Activated CD8-positive, alpha-beta T cell treated with anti-CD3 and anti-CD28 coated beads, Interleukin-2, amount 10 ng/mL, durations not matched to agents 7 days and 5 days (primary cell): ENCODE results near the gene DNM2. TPM values are rescaled to one million over a fixed set of nuclear protein-coding genes. Genes with fewer than 3 reads are reported as not detected.
A peak's percentile ranks its signal among the peaks of the same experiment; 100 is the strongest.

Experiments used
- ATAC-seq: fragments of 150-1000 bp; cut with Tn5 transposase; one replicate; pipeline ENCODE4 v1.10.0; 2021; ENCODE audit warnings: moderate library complexity
- CTCF ChIA-PET: fragments of 350-600 bp; sonication (Branson Sonifier 250); formaldehyde crosslinking; loops from one replicate; lab custom pipeline; 2021; ENCODE audit warnings: antibody characterized with exemption; lab: Charles Lee
- POLR2A ChIA-PET: fragments of 350-600 bp; sonication (Branson Sonifier 250); formaldehyde crosslinking; loops from one replicate; lab custom pipeline; 2021; ENCODE audit warnings: antibody characterized with exemption; lab: Charles Lee
- DNase-seq: peaks from one replicate; pipeline ENCODE4 v3.0.0-alpha.2; 2020
- H3K27ac Mint-ChIP-seq: one replicate; pipeline ENCODE4 v1.8.0; 2021; ENCODE audit warnings: mild to moderate bottlenecking, mixed read lengths
- H3K27me3 Mint-ChIP-seq: one replicate; pipeline ENCODE4 v1.8.0; 2021; ENCODE audit warnings: low read depth, mixed read lengths
- H3K36me3 Mint-ChIP-seq: one replicate; pipeline ENCODE4 v1.8.0; 2021; ENCODE audit warnings: low read depth, mixed read lengths
- H3K4me1 Mint-ChIP-seq: one replicate; pipeline ENCODE4 v1.8.0; 2021; ENCODE audit warnings: low read depth, mixed read lengths
- H3K4me3 Mint-ChIP-seq: one replicate; pipeline ENCODE4 v1.8.0; 2021; ENCODE audit warnings: mild to moderate bottlenecking, mixed read lengths
- H3K9me3 Mint-ChIP-seq: one replicate; pipeline ENCODE4 v1.8.0; 2022; ENCODE audit warnings: mixed read lengths; ENCODE audit not compliant: insufficient read depth
- total RNA-seq, 2 experiments: library from RNA; stranded (reverse); gene quantifications; one replicate each; pipeline ENCODE4 v1.2.3, GENCODE V29; 2021

DNM2 gene
- total RNA-seq, 2 experiments from 2014 or later, result 239 to 240 TPM

DNA sequence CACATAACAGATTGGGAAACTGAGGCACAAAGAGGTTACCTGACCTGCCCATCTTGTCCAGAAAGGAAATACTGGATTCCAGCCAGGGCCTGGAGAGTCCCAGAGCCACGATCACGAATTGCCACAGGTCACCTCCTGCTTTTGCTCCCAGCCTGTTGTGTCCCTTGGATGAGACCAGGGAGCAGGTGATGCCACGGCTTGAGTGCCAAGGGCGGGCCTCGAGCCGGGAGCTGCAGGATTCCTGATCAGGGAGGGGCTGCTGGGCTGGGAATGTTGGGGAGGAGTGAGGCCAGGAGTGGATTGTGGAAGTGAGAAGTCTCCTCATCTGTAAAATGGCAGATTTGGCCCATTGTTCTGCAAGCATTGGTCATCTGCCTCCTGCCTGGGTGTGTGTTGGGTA is 29.4 kb downstream of the DNM2 start:
- DNase-seq (no peak), ATAC-seq (no peak)
- H3K27ac Mint-ChIP-seq, result peak overlapping the region; percentile 2
- H3K4me1 Mint-ChIP-seq, result peaks cover 67% of the 10 kb centered on the region
- ChIA-PET CTCF (interaction anchor here (1.6 kb wide), 2 partner anchors 30 to 117 kb away, joined by 3 to 6 read pairs; partner anchors contain the start of gene DNM2), POLR2A (interaction anchor here (0.6 kb wide), 1 partner anchor 152 kb away, joined by 3 read pairs; no protein-coding TSS in a partner anchor)
- no peak overlapping the region for H3K4me3 Mint-ChIP-seq
- H3K27me3 Mint-ChIP-seq, result no peaks in the 10 kb centered on the region
- no peaks in the 10 kb centered on the region for H3K9me3 Mint-ChIP-seq
- peaks cover 13% of the 10 kb centered on the region for H3K36me3 Mint-ChIP-seq

DNA sequence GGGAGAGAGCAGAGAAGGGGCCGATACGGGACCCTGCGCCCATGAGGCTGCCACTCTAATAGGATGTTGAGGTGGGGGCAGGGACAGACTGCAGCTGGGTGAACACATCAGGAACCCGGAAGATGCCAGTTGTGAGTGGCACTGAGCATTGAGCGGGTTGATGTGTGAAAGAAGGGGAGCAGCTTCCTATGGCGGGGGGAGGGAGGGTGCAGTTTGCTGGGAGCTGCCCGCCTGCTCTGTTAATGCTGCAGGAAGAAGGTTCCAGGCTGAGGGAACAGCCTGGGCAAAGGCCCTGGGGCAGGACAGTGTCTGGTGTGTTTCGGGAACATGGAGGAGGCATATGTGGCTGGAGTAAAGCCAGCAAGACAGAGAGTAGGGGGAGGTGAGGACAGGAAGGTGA is 29.8 kb downstream of the DNM2 start:
- peaks cover 65% of the 10 kb centered on the region for H3K4me1 Mint-ChIP-seq
- CTCF ChIA-PET, result interaction anchor here (1.6 kb wide), 1 partner anchor 30 kb away, joined by 3 read pairs; the partner anchor contains the start of gene DNM2
- no peak for ATAC-seq
- H3K4me3 Mint-ChIP-seq, result no peak overlapping the region
- POLR2A ChIA-PET, result no interaction called here
- no peak for DNase-seq
- H3K27me3 Mint-ChIP-seq, result no peaks in the 10 kb centered on the region
- peak overlapping the region; percentile 76 for H3K27ac Mint-ChIP-seq
- no peaks in the 10 kb centered on the region for H3K9me3 Mint-ChIP-seq
- peaks cover 9% of the 10 kb centered on the region for H3K36me3 Mint-ChIP-seq

DNA sequence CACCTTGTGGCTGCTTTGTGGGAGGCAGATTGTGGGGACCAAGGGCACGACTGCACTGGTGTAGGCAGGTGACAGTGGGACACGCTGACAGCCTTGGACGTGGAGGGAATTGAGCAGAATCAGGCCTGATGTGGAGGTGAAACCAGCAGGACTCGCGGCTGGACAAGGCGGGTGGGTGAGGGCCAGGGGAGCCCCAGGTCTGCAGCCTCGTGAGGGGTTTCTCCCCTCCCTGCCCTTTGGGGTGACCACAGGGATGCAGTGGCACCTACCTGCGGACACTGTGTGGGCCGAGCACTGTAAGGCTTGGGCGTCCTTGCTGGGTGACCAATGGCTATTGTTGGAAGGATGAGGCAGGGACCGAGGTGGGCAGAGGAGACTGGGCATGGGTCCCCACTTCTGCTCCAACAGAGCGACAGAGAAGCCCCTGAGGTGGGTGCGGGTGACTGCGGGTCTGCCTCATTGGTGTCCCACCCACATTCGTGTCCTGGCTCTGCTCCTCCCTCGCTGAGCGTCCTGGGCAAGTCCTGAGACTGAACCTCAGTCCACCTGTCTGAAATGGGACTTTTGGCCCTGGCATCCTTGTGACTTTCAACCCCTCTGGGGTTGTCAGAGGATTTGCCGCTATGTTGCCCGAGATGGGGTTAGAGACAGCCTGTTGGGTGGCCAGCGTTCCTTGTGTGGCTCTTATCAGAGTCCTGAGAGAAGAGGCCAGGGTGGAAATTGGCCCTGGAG is 30.5 kb downstream of the DNM2 start:
- Mint-ChIP-seq H3K27ac (peak overlapping the region; percentile 76), H3K4me3 (no peak overlapping the region), H3K36me3 (peaks cover 8% of the 10 kb centered on the region), H3K27me3 (no peaks in the 10 kb centered on the region), H3K9me3 (no peaks in the 10 kb centered on the region), H3K4me1 (peaks cover 67% of the 10 kb centered on the region)
- CTCF ChIA-PET, result interaction anchor here (1.6 kb wide), 1 partner anchor 31 kb away, joined by 3 read pairs; the partner anchor contains the start of gene DNM2
- no peak for DNase-seq
- ATAC-seq, result peak; percentile 22
- POLR2A ChIA-PET, result no interaction called here

DNA sequence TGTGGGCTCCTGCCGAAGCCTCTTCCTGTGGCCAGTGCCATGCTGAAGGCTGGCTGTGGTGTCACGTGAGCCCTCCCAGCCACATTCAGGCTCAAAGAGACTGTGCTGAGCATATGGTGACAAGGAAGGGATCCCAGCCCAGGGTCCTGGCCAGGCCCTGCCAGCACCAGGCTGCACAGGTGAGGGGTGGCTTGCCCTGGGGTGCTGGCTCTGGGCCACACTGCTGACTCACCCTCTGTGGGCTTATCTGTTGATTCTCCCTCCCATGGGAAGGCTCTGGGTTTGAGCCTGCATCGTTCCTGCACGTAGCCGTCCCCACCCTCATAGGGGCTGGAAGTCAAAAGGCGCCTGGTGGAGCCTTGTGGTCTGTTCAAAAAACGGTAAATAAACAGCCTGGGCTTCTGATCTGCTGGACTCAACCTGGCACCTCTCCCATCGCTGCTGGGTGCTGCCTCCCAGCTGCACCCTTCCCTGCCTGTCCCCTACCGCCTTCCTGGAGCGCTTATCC is 31.1 kb downstream of the DNM2 start:
- ATAC-seq, result peak; percentile 28
- peaks cover 8% of the 10 kb centered on the region for H3K36me3 Mint-ChIP-seq
- POLR2A ChIA-PET, result no interaction called here
- no peaks in the 10 kb centered on the region for H3K9me3 Mint-ChIP-seq
- CTCF ChIA-PET, result no interaction called here
- peaks cover 70% of the 10 kb centered on the region for H3K4me1 Mint-ChIP-seq
- H3K27ac Mint-ChIP-seq, result peak overlapping the region; percentile 19
- H3K27me3 Mint-ChIP-seq, result no peaks in the 10 kb centered on the region
- DNase-seq, result no peak
- H3K4me3 Mint-ChIP-seq, result no peak overlapping the region

DNA sequence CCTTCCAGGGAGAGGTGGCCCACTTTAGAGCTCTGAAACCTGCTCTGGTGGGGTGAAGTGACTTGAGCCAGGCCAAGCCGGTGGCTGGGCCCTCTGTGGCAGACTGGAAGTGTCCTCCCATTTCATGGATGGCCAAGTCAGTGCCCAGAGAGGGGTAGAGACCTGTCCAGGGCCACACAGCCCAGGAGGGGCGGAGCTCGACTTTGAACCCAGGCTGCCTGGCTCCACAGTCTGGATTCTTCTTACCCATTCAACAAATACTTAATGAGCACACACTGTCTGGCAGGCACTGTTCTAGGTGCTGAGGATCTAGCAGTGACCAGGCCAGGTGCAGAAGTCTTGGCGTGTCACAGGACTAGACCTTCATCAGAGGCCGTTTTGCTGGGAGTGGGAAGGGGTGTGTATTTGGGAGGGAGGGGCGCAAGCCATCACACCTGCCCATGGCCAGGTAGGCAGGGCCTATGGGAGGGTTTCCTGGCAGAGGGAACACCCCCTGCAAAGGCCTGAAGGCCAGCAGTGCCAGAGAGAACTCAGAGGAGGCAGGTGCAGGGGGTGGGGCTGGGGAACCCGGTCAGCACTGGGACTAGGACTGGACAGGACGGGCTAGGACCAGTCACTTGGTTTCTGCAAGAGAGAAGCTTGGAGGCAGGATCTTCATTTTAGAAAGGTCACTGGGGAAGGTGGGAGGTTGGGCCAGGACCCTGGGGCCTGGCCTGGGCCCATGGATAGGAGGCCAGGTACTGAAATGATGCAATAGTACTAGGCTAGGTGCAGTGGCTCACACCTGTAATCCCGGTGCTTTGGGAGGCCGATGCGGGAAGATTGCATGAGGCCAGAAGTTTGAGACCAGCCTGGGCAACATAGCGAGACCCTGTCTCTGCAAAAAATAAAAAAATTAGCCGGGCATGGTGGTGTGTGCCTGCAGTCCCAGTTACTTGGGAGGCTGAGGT is 31.8 kb downstream of the DNM2 start:
- H3K27me3 Mint-ChIP-seq, result no peaks in the 10 kb centered on the region
- H3K36me3 Mint-ChIP-seq, result peaks cover 5% of the 10 kb centered on the region
- ChIA-PET POLR2A (no interaction called here), CTCF (no interaction called here)
- peaks cover 76% of the 10 kb centered on the region for H3K4me1 Mint-ChIP-seq
- ATAC-seq, result no peak
- no peak for DNase-seq
- H3K9me3 Mint-ChIP-seq, result no peaks in the 10 kb centered on the region
- peak overlapping the region; percentile 19 for H3K27ac Mint-ChIP-seq
- H3K4me3 Mint-ChIP-seq, result no peak overlapping the region

DNA sequence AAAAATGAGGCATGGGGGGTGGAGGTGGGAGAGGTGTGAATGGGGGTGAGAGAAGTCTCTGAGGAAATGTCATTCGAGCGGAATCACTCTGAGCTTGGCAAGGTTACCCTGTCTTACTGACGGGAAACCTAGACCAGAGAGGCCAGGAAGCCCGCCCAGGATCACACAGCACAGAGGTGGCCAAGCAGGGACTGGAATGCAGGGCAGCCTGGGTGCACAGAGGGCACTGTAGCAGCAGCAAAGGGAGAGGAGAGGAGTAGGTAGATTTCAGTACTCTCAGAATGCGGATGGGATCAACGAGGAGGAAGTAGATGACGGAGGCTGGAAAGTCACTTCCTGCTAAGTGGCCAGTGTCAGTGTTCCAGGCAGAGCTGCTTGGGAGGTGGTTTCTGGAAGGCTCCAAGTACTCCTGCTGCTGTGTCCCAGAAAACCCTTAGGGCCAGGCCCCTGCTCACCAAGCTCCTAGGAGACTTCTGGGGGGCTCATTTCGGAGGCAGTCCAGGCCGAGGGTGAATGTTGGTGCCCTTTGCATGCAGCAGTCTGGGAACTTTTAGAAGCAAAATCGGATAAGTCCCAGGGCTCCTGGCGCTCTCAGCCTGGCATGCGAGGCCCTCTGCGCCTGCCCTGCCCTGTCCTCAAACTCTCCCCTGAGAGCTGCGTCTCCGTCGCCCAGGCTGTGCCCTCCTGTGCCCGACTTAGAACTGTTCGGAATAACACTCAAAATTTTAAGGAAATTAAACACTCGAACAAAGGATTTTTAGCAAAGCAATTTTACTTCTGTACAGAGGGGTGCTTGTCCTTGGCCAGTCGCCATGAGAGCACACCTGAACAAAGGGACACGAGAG is 33.5 kb downstream of the DNM2 start:
- DNase-seq (no peak), ATAC-seq (no peak)
- no peaks in the 10 kb centered on the region for H3K9me3 Mint-ChIP-seq
- peaks cover 83% of the 10 kb centered on the region for H3K4me1 Mint-ChIP-seq
- H3K27ac Mint-ChIP-seq, result peak overlapping the region; percentile 61
- H3K27me3 Mint-ChIP-seq, result no peaks in the 10 kb centered on the region
- H3K36me3 Mint-ChIP-seq, result peaks cover 17% of the 10 kb centered on the region
- ChIA-PET CTCF (interaction anchor here (1.1 to 1.2 kb wide), 2 partner anchors 9 to 34 kb away, joined by 5 to 6 read pairs; partner anchors contain the start of gene DNM2), POLR2A (interaction anchor here (1.1 kb wide), 1 partner anchor 33 kb away, joined by 3 read pairs; no protein-coding TSS in a partner anchor)
- H3K4me3 Mint-ChIP-seq, result no peak overlapping the region

DNA sequence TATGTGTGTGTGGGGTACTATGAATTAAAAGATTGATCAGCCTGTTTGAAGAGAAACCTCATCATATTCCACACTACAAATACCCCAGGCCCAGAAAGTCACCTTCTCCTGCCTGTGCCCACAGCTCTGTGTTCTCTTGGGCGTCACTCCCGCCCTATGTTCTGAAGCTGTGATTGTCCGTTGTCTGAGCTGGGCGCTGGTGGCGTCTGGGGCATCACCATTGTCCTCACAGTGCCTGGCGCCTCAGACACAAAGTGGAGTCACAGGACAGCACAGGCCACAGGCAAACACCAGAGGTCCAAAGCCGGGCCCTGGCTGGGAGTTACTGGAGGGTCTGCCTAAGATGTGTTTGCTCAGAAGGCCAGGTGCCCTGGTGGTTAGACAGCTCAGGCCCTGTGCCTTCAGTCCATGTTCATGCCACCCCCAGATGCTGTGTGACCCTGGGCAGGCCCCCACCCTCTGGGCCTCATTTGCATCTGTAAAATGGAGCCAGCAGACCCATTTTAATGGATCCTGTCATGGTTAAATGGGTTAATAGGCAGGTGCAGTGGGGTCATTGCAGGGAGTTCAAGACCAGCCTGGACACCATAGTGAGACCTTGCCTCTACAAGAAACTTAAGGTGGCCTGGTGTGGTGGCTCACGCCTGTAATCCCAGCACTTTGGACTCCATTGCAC is 34.5 kb downstream of the DNM2 start:
- ATAC-seq (no peak), DNase-seq (no peak)
- ChIA-PET POLR2A (no interaction called here), CTCF (no interaction called here)
- Mint-ChIP-seq H3K4me1 (peaks cover 88% of the 10 kb centered on the region), H3K27me3 (no peaks in the 10 kb centered on the region), H3K4me3 (no peak overlapping the region), H3K9me3 (no peaks in the 10 kb centered on the region), H3K27ac (peak overlapping the region; percentile 61), H3K36me3 (peaks cover 25% of the 10 kb centered on the region)

DNA sequence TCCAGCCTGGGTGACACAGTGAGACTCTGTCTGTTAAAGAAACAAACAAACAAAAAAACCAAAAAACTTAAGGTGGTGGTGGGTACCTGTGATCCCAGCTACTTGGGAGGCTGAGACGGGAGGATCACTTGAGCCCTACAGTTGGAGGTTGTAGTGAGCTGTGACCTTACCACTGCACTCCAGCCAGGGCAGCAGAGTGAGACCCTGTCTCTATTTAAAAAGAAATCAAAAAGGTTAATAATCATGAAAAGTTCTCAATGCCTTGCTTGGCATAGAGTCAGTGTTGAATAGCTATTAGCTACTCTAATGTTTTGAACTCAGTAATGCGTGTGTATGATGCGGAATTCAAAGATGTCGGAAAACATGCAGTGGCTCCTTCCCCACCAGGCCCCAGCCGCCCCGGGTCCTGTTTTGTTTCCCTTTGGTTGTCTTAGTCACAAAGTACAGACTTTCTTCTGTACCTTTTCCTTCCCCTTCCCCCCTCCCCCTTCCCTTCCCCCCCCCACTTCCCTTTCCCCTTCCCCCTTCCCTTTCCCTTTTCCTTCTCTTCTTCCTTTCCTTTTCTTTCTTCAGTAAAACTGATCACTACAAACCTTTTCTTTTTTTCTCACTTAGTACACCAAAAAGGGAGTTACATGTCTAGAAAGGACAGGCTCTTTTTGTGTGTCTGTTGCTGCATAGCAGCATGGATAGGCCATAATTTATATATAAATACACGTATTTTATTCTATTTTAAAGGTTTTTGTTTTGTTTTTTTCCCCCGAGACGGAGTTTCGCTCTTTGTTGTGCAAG is 35.2 kb downstream of the DNM2 start:
- Mint-ChIP-seq H3K27ac (no peak overlapping the region), H3K36me3 (peaks cover 29% of the 10 kb centered on the region), H3K4me1 (peaks cover 86% of the 10 kb centered on the region), H3K9me3 (no peaks in the 10 kb centered on the region), H3K27me3 (no peaks in the 10 kb centered on the region), H3K4me3 (no peak overlapping the region)
- ChIA-PET POLR2A (no interaction called here), CTCF (interaction anchor here (0.7 to 1.9 kb wide), 2 partner anchors 35 to 1958 kb away, joined by 3 to 4 read pairs; partner anchors contain the start of gene DNM2)
- DNase-seq (no peak), ATAC-seq (no peak)

DNA sequence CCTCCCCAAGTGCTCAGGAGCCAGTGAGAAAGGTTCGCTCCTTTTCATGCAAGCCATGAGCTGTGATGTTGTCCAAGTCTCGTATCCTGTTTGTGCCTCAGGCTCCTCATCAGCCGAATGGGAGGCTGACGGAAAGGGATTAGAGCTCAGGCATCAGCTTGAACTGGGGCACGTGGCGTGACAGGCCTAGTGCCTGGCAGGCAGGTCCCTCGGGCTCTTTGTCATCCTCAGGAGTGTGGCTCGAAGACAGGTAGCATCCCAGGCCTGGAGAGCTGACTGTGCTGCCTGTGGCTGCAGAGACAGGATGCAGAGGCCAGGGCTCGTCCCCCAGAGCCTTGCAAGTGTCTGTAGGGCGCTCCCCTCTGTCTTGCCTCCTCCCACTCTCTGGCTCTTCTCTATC is 38.5 kb downstream of the DNM2 start:
- H3K36me3 Mint-ChIP-seq, result peaks cover 54% of the 10 kb centered on the region
- peaks cover 86% of the 10 kb centered on the region for H3K4me1 Mint-ChIP-seq
- H3K4me3 Mint-ChIP-seq, result no peak overlapping the region
- peak overlapping the region; percentile 79 for H3K27ac Mint-ChIP-seq
- H3K27me3 Mint-ChIP-seq, result no peaks in the 10 kb centered on the region
- ChIA-PET POLR2A (interaction anchor here (1.1 kb wide), 1 partner anchor 38 kb away, joined by 5 read pairs; the partner anchor contains the start of gene DNM2), CTCF (interaction anchor here (1.0 to 1.3 kb wide), 2 partner anchors 37 to 39 kb away, joined by 7 to 8 read pairs; partner anchors contain the start of gene DNM2)
- DNase-seq (no peak), ATAC-seq (no peak)
- peaks cover 6% of the 10 kb centered on the region for H3K9me3 Mint-ChIP-seq

DNA sequence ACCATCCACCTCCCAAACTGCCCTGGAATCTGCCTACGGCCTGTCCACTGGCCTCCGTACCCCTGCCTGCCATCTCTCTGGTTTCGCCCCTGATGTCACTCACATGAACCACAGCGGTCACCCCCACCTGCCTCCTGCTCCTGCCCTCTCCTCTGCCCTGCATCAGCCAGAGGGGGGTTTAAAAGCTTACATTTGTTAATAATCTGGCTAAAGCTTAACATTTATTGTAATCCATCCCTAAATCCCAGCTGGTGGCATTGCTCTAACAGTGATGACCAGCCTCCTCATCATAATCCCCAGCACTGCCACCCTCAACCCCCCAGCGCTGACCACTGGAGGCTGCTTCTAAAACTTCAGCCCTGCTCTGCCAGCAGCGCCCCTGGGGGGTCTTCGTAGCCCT is 38.9 kb downstream of the DNM2 start:
- H3K9me3 Mint-ChIP-seq, result peaks cover 6% of the 10 kb centered on the region
- no peak for ATAC-seq
- H3K27me3 Mint-ChIP-seq, result no peaks in the 10 kb centered on the region
- POLR2A ChIA-PET, result interaction anchor here (1.1 to 1.5 kb wide), 2 partner anchors 14 to 39 kb away, joined by 3 to 5 read pairs; partner anchors contain the start of gene DNM2
- peaks cover 86% of the 10 kb centered on the region for H3K4me1 Mint-ChIP-seq
- DNase-seq, result no peak
- H3K27ac Mint-ChIP-seq, result peak overlapping the region; percentile 79
- CTCF ChIA-PET, result interaction anchor here (1.0 to 1.3 kb wide), 2 partner anchors 38 to 39 kb away, joined by 7 to 8 read pairs; partner anchors contain the start of gene DNM2
- H3K4me3 Mint-ChIP-seq, result no peak overlapping the region
- H3K36me3 Mint-ChIP-seq, result peaks cover 58% of the 10 kb centered on the region
